Mesenteric fat pad (tissue), 1 donor: Measurements from ENCODE around the gene RPS6KB2. TPM values are rescaled to one million over a fixed set of nuclear protein-coding genes. Genes with fewer than 3 reads are reported as not detected.
"Not testable (repeated sequence)": the region's sequence is repeated elsewhere in the genome, so short reads cannot be mapped to it uniquely, and the experiment has no call there.

Source experiments
- DNase-seq: peaks from one replicate; pipeline ENCODE4 v3.0.0-alpha.2; 2020; ENCODE audit warnings: low spot score
- total RNA-seq: library from RNA; stranded (reverse); fragmentation: NEBNext Ultra II Directional; extraction: Animal tissue kit (Norgen Biotek cat#: 25700); gene quantifications from one replicate; pipeline ENCODE4 v1.2.1, GENCODE V29; 2021
- donor health status: DM: yes; HTN: yes; CAD: no.

RPS6KB2 gene
- total RNA-seq, 1 donor from 2014 or later: 32.4 TPM

GRCh38 chr11:67465189-67465510, 36.9 kb downstream of the RPS6KB2 start:
- no peak for DNase-seq

- not testable (repeated sequence) for DNase-seq
These were observed 37.2 kb downstream of the RPS6KB2 start for GRCh38 chr11:67465530-67465929.

GRCh38 chr11:67466367-67466766, 38.1 kb downstream of the RPS6KB2 start:
- DNase-seq: no peak

GRCh38 chr11:67466962-67467771, 38.9 kb downstream of the RPS6KB2 start:
- no peak for DNase-seq

- DNase-seq: no peak
These were observed 39.8 kb downstream of the RPS6KB2 start for GRCh38 chr11:67468056-67468455.

- no peak for DNase-seq
These were observed 40.1 kb downstream of the RPS6KB2 start for GRCh38 chr11:67468456-67468758.

GRCh38 chr11:67468759-67469507, 40.6 kb downstream of the RPS6KB2 start, which contains the start of gene TMEM134:
Gene TMEM134, minus strand, starts transcription at chr11:67469251. Its CDS starts 59 bp downstream, at chr11:67469192.
- peak; percentile 98 for DNase-seq

GRCh38 chr11:67469508-67469811, 41.2 kb downstream of the RPS6KB2 start:
- DNase-seq: no peak

- no peak for DNase-seq
These were observed 42.2 kb downstream of the RPS6KB2 start for GRCh38 chr11:67470337-67471002.

- no peak for DNase-seq
These were observed 44.6 kb downstream of the RPS6KB2 start for GRCh38 chr11:67472882-67473281.

GRCh38 chr11:67476692-67477091, 48.4 kb downstream of the RPS6KB2 start:
- not testable (repeated sequence) for DNase-seq

- DNase-seq: not testable (repeated sequence)
These were observed 49.2 kb downstream of the RPS6KB2 start for GRCh38 chr11:67477344-67478050.

GRCh38 chr11:67482275-67482826, 54.1 kb downstream of the RPS6KB2 start:
- DNase-seq: no peak

- peak; percentile 98 for DNase-seq
These were observed 54.8 kb downstream of the RPS6KB2 start, which contains the start of gene AIP for GRCh38 chr11:67482827-67483798. Gene AIP, plus strand, starts transcription at chr11:67483026. Its CDS starts 133 bp downstream, at chr11:67483159.

- DNase-seq: no peak
These were observed 55.8 kb downstream of the RPS6KB2 start for GRCh38 chr11:67483831-67484665.

GRCh38 chr11:67484847-67485311, 56.6 kb downstream of the RPS6KB2 start:
- DNase-seq: no peak
